Activated naive CD8-positive, alpha-beta T cell treated with anti-CD3 and anti-CD28 coated beads, Interleukin-2, amount 10 ng/mL, durations not matched to agents 7 days and 5 days (primary cell): Measurements from ENCODE around the gene COMT. TPM values are rescaled to one million over a fixed set of nuclear protein-coding genes. Genes with fewer than 3 reads are reported as not detected.

Experiments
- ATAC-seq: fragments of 150-1000 bp; cut with Tn5 transposase; one replicate; pipeline ENCODE4 v1.10.0; 2021; ENCODE audit warnings: low read depth, moderate library complexity
- POLR2A ChIA-PET: fragments of 350-600 bp; sonication (Branson Sonifier 250); formaldehyde crosslinking; loops from one replicate; lab custom pipeline; 2021; ENCODE audit warnings: antibody characterized with exemption; lab: Charles Lee
- DNase-seq: peaks from one replicate; pipeline ENCODE4 v3.0.0; 2021
- H3K27ac Mint-ChIP-seq: one replicate; pipeline ENCODE4 v1.8.0; 2022; ENCODE audit warnings: mild to moderate bottlenecking, mixed read lengths
- H3K27me3 Mint-ChIP-seq: one replicate; pipeline ENCODE4 v1.8.0; 2022; ENCODE audit warnings: mild to moderate bottlenecking, moderate library complexity, mixed read lengths
- H3K36me3 Mint-ChIP-seq: one replicate; pipeline ENCODE4 v1.8.0; 2021; ENCODE audit warnings: mild to moderate bottlenecking, mixed read lengths
- H3K4me1 Mint-ChIP-seq: one replicate; pipeline ENCODE4 v1.8.0; 2021; ENCODE audit warnings: mixed read lengths
- H3K4me3 Mint-ChIP-seq: one replicate; pipeline ENCODE4 v1.8.0; 2022; ENCODE audit warnings: mild to moderate bottlenecking, moderate library complexity, mixed read lengths
- H3K9me3 Mint-ChIP-seq: one replicate; pipeline ENCODE4 v1.8.0; 2021; ENCODE audit warnings: mixed read lengths
- total RNA-seq, 2 experiments: library from RNA; stranded (reverse); gene quantifications; one replicate each; pipeline ENCODE4 v1.2.3, GENCODE V29; 2021

The COMT gene
- total RNA-seq, 2 experiments from 2014 or later = 68.6 to 70.0 TPM

GRCh38 chr22:19960491-19961200 is 19.1 kb downstream of the COMT start:
- Mint-ChIP-seq H3K27ac (no peak overlapping the region), H3K4me3 (no peak overlapping the region), H3K27me3 (no peaks in the 10 kb centered on the region), H3K36me3 (peaks cover 2% of the 10 kb centered on the region), H3K4me1 (peaks cover 6% of the 10 kb centered on the region), H3K9me3 (no peaks in the 10 kb centered on the region)
- DNase-seq (no peak), ATAC-seq (no peak)
- POLR2A ChIA-PET = no interaction called here

- no peak for DNase-seq
- Mint-ChIP-seq H3K27me3 (no peaks in the 10 kb centered on the region), H3K4me3 (no peak overlapping the region), H3K4me1 (peaks cover 4% of the 10 kb centered on the region), H3K9me3 (no peaks in the 10 kb centered on the region), H3K36me3 (peaks cover 2% of the 10 kb centered on the region), H3K27ac (peak overlapping the region; percentile 34)
- POLR2A ChIA-PET = no interaction called here
- no peak for ATAC-seq
Measured at GRCh38 chr22:19961201-19961580, 19.6 kb downstream of the COMT start.

GRCh38 chr22:19961868-19962245 is 20.3 kb downstream of the COMT start:
- H3K4me1 Mint-ChIP-seq = peaks cover 4% of the 10 kb centered on the region
- no peak for DNase-seq
- no peaks in the 10 kb centered on the region for H3K27me3 Mint-ChIP-seq
- H3K36me3 Mint-ChIP-seq = peaks cover 2% of the 10 kb centered on the region
- no peak for ATAC-seq
- no peak overlapping the region for H3K4me3 Mint-ChIP-seq
- no peaks in the 10 kb centered on the region for H3K9me3 Mint-ChIP-seq
- POLR2A ChIA-PET = no interaction called here
- no peak overlapping the region for H3K27ac Mint-ChIP-seq

GRCh38 chr22:19962246-19962908 is 20.8 kb downstream of the COMT start:
- DNase-seq (peak; percentile 66), ATAC-seq (peak; percentile 74)
- Mint-ChIP-seq H3K36me3 (no peaks in the 10 kb centered on the region), H3K27ac (no peak overlapping the region), H3K9me3 (no peaks in the 10 kb centered on the region), H3K4me1 (peaks cover 1% of the 10 kb centered on the region), H3K27me3 (no peaks in the 10 kb centered on the region), H3K4me3 (no peak overlapping the region)
- POLR2A ChIA-PET = no interaction called here

- H3K36me3 Mint-ChIP-seq = peaks cover 2% of the 10 kb centered on the region
- no peaks in the 10 kb centered on the region for H3K9me3 Mint-ChIP-seq
- no peak overlapping the region for H3K27ac Mint-ChIP-seq
- H3K27me3 Mint-ChIP-seq = no peaks in the 10 kb centered on the region
- H3K4me1 Mint-ChIP-seq = peaks cover 1% of the 10 kb centered on the region
- ATAC-seq = no peak
- DNase-seq = no peak
- no peak overlapping the region for H3K4me3 Mint-ChIP-seq
- POLR2A ChIA-PET = no interaction called here
Measured at GRCh38 chr22:19962909-19963806, 21.6 kb downstream of the COMT start.

- Mint-ChIP-seq H3K27ac (no peak overlapping the region), H3K27me3 (no peaks in the 10 kb centered on the region), H3K4me1 (peaks cover 1% of the 10 kb centered on the region), H3K4me3 (no peak overlapping the region), H3K36me3 (peaks cover 2% of the 10 kb centered on the region), H3K9me3 (no peaks in the 10 kb centered on the region)
- POLR2A ChIA-PET = no interaction called here
- ATAC-seq = no peak
- no peak for DNase-seq
Measured at GRCh38 chr22:19963863-19964642, 22.5 kb downstream of the COMT start.

- POLR2A ChIA-PET = no interaction called here
- Mint-ChIP-seq H3K9me3 (no peaks in the 10 kb centered on the region), H3K27me3 (no peaks in the 10 kb centered on the region), H3K27ac (no peak overlapping the region), H3K36me3 (peaks cover 2% of the 10 kb centered on the region), H3K4me3 (no peak overlapping the region), H3K4me1 (peaks cover under 1% of the 10 kb centered on the region)
- DNase-seq (no peak), ATAC-seq (no peak)
Measured at GRCh38 chr22:19964701-19965386, 23.3 kb downstream of the COMT start.

GRCh38 chr22:19965771-19966709 is 24.5 kb downstream of the COMT start:
- POLR2A ChIA-PET = no interaction called here
- ATAC-seq (no peak), DNase-seq (no peak)
- H3K4me1 Mint-ChIP-seq = peaks cover 2% of the 10 kb centered on the region
- no peak overlapping the region for H3K4me3 Mint-ChIP-seq
- H3K36me3 Mint-ChIP-seq = peaks cover 2% of the 10 kb centered on the region
- H3K27ac Mint-ChIP-seq = no peak overlapping the region
- no peaks in the 10 kb centered on the region for H3K27me3 Mint-ChIP-seq
- no peaks in the 10 kb centered on the region for H3K9me3 Mint-ChIP-seq

GRCh38 chr22:19966908-19967750 is 25.6 kb downstream of the COMT start:
- DNase-seq = no peak
- no peak overlapping the region for H3K27ac Mint-ChIP-seq
- H3K4me3 Mint-ChIP-seq = no peak overlapping the region
- ATAC-seq = no peak
- peaks cover 2% of the 10 kb centered on the region for H3K4me1 Mint-ChIP-seq
- no peaks in the 10 kb centered on the region for H3K27me3 Mint-ChIP-seq
- no peaks in the 10 kb centered on the region for H3K9me3 Mint-ChIP-seq
- POLR2A ChIA-PET = no interaction called here
- peaks cover 2% of the 10 kb centered on the region for H3K36me3 Mint-ChIP-seq

- no peak for ATAC-seq
- no peak overlapping the region for H3K27ac Mint-ChIP-seq
Measured at GRCh38 chr22:19967850-19968449, 26.4 kb downstream of the COMT start.

GRCh38 chr22:19968450-19968891 is 26.9 kb downstream of the COMT start:
- Mint-ChIP-seq H3K27ac (no peak overlapping the region), H3K36me3 (peaks cover 2% of the 10 kb centered on the region), H3K27me3 (no peaks in the 10 kb centered on the region), H3K4me3 (no peak overlapping the region), H3K9me3 (no peaks in the 10 kb centered on the region), H3K4me1 (peaks cover 2% of the 10 kb centered on the region)
- ATAC-seq (no peak), DNase-seq (no peak)
- POLR2A ChIA-PET = no interaction called here

More at GRCh38 chr22:19967850-19968449, 26.4 kb downstream of the COMT start:
- peaks cover 2% of the 10 kb centered on the region for H3K4me1 Mint-ChIP-seq
- POLR2A ChIA-PET = no interaction called here
- H3K4me3 Mint-ChIP-seq = no peak overlapping the region
- H3K27me3 Mint-ChIP-seq = no peaks in the 10 kb centered on the region
- H3K36me3 Mint-ChIP-seq = peaks cover 2% of the 10 kb centered on the region
- DNase-seq = no peak
- H3K9me3 Mint-ChIP-seq = no peaks in the 10 kb centered on the region
